Activated CD8-positive, alpha-beta memory T cell treated with anti-CD3 and anti-CD28 coated beads for 36 hours (primary cell): Measurements from ENCODE around the gene KIRREL3. TPM values are rescaled to one million over a fixed set of nuclear protein-coding genes. Genes with fewer than 3 reads are reported as not detected.

Experiments used
- CTCF ChIA-PET: fragments of 350-600 bp; sonication (Branson Sonifier 250); formaldehyde crosslinking; loops from one replicate; lab custom pipeline; 2021; ENCODE audit warnings: antibody characterized with exemption; lab: Charles Lee
- POLR2A ChIA-PET: fragments of 350-600 bp; sonication (Branson Sonifier 250); formaldehyde crosslinking; loops from one replicate; lab custom pipeline; 2021; ENCODE audit warnings: antibody characterized with exemption; lab: Charles Lee
- total RNA-seq, 2 experiments: library from RNA; stranded (reverse); gene quantifications; one replicate each; pipeline ENCODE4 v1.2.3, GENCODE V29; 2021

KIRREL3 gene
- total RNA-seq, 2 experiments from 2014 or later, result not detected

- CTCF ChIA-PET, result no interaction called here
- POLR2A ChIA-PET, result no interaction called here
These were observed 416.8 kb downstream of the KIRREL3 start for GRCh38 chr11:126583594-126584427.

DNA sequence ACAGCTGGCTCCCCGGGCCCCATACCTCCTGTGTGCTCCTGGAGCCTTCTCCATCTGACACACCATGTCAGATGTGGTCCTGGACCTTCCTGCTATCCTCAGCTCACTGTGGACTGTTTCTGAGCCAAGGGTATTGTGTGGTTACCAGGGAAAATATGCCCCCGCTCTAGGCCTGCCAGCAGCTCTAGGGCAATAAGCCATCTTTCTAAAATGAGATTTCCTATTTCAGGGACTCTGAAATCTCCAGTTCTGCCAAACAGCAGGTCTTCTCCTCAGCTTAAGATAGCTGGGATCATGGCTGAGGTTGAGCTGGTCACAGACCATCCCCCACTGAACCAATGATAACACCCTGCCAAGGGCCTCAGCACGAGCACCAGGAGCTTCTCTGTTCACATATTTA is 417.5 kb downstream of the KIRREL3 start:
- POLR2A ChIA-PET, result no interaction called here
- CTCF ChIA-PET, result no interaction called here

DNA sequence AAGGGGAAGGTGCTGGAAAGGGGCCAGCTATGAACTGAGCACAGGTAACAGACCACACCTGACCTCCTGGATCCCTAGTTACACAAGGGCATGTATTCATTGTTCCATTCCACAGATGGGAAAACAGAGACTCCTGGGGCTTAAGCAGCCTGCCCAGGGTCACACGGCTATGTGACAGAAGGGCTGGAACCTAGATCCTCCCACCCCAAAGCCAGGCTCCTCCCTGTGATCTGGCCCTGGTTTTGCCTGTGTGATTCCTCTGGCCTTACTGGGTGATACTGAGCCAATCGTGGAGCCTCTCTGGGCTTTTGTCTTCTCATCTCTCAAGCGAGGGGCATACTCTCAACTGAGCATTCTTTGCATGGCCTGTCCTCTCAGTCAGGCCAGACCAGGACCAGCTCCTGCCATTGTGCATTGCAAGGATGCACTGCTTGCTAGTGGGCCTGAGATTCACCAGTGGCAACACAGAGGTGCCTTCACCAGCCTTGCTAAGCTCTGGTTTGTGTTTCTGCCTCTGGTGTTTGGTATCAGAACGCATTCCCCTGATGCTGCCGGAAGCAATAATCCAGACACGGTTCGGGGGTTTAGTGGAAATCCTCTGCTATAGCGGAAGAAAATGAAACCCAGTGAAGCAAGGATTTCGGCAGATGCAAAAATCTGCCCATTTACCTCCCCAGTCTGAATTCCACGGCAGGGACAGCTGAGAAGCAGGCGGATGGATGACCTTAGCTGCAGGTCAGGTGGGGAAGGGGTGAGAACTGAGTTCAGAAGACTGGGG is 418.5 kb downstream of the KIRREL3 start:
- CTCF ChIA-PET, result no interaction called here
- POLR2A ChIA-PET, result no interaction called here

DNA sequence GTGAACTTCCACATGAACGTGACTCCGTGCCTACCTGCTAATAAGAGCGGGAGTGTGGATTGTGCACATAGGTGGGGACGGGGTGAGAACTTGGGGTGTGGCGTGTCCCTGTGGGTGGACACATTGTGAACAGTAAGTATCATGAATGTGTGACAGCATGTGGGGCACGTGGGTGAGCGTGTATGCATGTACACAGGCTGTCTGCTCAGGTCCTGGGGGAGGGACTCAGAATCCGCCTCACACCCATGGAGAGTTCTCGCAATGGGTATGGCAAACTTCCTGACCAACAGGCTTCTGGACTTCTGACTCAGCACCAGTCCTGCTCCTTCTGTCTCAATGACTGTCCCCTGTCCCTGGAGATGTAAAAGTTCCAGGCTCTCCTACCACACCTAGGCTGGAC is 422.1 kb downstream of the KIRREL3 start:
- ChIA-PET CTCF (no interaction called here), POLR2A (no interaction called here)

GRCh38 chr11:126578021-126578420 is 422.5 kb downstream of the KIRREL3 start:
- CTCF ChIA-PET, result no interaction called here
- POLR2A ChIA-PET, result no interaction called here

DNA sequence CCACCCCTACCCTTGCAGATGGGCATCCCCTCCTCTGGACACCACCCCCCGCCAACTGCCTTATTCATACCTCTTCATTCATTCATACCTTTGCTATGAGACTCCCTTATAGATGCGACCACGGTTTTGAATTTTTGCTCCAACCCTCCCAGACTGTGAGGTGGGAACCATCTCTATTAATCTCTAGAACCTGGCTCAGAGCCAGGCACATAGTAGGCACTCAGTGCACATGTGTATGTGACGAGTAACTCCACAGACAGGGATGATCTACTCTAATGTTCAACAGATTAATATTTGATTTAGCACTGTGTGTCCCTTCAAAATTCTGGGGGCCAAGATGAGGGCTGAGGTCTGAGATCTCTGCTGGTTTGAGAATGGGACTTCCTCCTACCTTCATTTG is 424.7 kb downstream of the KIRREL3 start:
- ChIA-PET CTCF (no interaction called here), POLR2A (no interaction called here)

DNA sequence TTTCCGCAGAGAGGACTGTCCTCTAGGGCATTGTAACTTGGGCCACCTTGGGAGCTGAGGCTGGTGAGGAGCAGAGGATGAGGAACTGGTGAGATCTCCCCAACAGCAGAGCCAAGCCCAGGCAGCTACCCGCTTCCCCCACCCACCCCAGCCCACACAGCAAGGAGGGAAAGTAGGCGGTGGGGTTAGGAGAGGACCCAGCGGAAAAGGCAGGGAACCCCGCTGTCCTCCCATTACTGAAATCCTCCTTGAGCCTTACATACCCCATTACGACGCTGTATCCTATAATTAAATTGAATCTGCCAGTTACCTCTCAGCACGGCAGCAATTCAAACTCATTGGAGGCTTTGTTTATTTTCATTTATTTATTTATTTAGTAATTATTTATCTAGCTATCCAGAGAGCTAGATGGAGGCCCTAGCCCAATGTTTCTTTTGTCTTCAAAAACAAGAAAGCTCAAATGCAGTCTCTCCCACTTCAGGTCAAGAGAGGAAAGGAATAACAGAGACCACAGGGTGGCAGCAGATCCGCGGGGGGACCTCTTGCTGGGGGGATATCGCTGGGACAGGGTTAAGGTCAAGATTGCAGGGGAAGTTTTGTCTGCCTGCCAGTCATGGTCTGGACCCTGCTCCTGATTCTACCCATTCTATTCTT is 427.1 kb downstream of the KIRREL3 start:
- POLR2A ChIA-PET, result no interaction called here
- CTCF ChIA-PET, result no interaction called here

- ChIA-PET POLR2A (no interaction called here), CTCF (no interaction called here)
These were observed 430.1 kb downstream of the KIRREL3 start for GRCh38 chr11:126570489-126570888.

DNA sequence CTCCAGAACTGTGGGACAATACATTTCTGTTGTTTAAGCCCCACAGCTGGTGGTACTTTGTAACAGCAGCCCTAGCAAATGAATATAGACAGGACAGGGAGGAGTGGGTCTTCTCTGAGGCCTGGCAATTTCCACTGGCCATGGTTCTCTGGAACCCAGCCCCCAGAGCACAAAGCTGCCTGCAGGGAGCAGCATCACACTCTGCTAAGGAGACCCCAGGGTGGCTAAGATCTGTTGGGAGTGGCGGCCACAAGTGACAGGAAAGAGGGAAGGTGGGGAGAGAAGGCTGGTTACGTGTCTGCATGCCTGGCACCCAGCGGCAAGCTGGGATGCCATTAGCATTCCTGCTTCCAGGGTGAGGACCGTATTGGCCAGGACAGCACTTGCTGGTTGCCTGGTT is 433.2 kb downstream of the KIRREL3 start:
- ChIA-PET POLR2A (no interaction called here), CTCF (no interaction called here)

DNA sequence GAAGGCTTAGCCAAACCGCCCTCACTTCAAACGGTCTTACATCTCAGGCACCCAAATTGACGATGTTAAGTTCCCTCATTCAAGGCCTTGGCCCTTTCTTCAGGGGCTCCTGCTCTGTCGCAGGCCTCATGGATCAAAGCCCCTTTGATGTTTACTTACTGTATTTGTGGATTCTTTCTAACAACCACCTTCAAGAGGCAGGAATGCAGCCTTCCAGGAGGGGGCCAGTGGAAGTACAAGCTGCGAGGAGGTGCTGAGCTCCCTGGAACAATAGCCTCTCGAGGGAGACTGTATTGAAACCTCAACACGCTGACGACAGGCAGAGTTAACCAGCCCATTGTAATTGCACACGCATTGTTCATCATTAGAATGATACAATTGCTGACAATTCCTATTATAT is 436.0 kb downstream of the KIRREL3 start:
- ChIA-PET CTCF (no interaction called here), POLR2A (no interaction called here)

GRCh38 chr11:126561327-126561893 is 439.2 kb downstream of the KIRREL3 start:
- POLR2A ChIA-PET, result no interaction called here
- CTCF ChIA-PET, result no interaction called here

DNA sequence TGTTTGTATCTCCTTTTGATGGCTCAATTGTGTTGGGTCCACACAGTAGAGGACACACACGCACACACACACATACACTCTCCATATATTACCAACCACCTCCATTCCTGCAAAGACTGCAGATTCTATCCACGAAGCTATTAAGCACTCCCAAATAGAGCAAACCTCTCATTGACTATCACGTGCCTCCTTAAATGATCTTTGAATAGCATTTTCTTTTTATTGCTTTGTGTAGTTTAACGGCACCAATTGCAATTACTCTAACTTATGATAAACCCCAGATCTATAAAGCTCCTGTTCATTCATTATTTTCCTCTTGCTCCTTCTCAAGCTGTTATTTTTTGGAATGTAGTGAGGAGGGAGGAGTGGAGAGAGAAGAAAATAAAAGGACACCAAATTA is 440.3 kb downstream of the KIRREL3 start:
- ChIA-PET CTCF (no interaction called here), POLR2A (no interaction called here)

GRCh38 chr11:126548581-126549550 is 451.7 kb downstream of the KIRREL3 start:
- POLR2A ChIA-PET, result no interaction called here
- CTCF ChIA-PET, result no interaction called here

GRCh38 chr11:126547691-126548090 is 452.9 kb downstream of the KIRREL3 start:
- POLR2A ChIA-PET, result no interaction called here
- CTCF ChIA-PET, result no interaction called here

GRCh38 chr11:126547161-126547560 is 453.4 kb downstream of the KIRREL3 start:
- CTCF ChIA-PET, result no interaction called here
- POLR2A ChIA-PET, result no interaction called here

DNA sequence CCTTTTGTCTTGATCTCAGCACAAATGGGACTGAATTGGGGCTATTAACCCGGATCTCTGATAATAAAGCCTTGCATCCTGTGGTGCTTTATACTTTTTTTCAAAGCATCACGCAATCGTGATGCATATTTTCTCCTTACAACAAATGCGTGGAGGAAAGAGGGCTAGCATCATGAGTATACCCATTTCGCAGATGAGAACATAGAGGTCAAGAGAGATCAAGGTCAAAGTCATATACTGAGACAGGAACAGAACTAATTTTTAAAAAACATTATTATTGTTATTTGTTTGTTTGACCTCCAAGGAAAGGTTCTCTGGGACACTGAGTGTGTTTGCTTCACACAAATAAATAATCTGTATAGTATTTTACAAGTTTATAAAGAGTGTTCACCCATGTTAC is 453.9 kb downstream of the KIRREL3 start:
- POLR2A ChIA-PET, result no interaction called here
- CTCF ChIA-PET, result no interaction called here

DNA sequence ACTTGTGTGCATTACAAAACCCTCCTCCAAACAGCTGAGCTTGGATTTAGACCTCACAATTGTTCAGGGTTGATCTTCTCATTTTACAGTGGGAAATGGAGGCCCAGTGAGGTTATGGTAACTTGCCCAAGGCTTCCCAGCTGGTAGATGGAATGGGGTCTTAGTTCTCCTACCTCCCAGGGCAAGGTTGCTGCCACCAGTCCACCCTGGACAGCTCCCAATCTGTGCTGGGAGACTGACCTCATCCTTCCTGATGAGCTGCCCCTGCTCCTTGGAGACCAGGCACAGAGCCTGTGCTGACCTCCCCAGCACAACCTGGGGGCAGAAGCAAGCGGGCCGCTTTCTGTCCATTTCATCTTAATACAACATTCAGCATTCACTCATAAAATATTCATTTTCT is 454.4 kb downstream of the KIRREL3 start:
- CTCF ChIA-PET, result no interaction called here
- POLR2A ChIA-PET, result no interaction called here

DNA sequence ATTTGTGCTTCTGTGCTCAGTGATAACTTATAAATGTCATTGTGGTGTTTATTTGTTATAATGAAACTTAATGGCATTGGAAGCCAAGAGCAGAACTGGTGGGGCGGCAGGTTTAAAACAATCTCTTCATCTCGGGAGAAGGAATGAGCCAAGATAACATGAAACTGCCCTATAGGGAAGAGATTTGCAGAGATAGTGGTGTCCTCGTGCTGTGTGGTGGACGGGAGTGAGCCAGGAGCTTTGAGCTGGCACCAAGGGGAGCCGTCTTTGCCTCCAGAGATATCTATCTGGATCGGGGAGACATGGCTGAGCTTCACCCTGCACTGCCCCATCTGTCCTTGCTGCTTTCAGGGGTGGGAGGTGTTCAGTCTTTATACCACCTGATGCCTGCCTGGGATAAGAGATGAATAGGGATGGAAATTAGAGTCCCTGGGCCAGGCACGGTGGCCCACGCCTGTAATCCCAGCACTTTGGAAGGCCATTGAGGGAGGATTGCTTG is 455.5 kb downstream of the KIRREL3 start:
- ChIA-PET POLR2A (no interaction called here), CTCF (no interaction called here)
